Superior temporal gyrus (tissue), 1 donor: ENCODE data around the gene CCDC188.

ENCODE experiments used
- DNase-seq: peaks from one replicate; pipeline ENCODE4 v3.0.0-alpha.2; 2016; ENCODE audit errors: extremely low spot score

The CCDC188 gene

DNA sequence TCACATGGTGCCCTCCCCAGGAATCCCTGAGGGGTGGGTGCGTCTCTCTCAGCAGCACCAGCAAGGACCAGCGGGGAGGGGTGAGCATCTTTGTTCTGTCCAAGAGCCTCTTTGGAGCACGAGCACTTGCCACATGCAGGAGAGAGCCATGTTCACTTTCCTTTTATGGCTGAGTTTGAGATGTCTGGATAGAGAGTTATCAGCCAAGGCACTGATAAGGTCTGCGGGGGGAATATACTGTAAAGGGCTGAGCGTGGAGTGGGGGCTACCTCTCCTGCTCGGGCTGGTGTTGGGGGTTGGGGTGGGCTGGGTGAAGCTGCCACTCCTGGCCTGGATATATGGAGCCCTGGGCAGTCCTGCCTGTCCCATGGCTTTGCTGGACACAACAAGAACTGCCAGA lies 34.9 kb upstream of the CCDC188 start:
- DNase-seq: no peak

DNA sequence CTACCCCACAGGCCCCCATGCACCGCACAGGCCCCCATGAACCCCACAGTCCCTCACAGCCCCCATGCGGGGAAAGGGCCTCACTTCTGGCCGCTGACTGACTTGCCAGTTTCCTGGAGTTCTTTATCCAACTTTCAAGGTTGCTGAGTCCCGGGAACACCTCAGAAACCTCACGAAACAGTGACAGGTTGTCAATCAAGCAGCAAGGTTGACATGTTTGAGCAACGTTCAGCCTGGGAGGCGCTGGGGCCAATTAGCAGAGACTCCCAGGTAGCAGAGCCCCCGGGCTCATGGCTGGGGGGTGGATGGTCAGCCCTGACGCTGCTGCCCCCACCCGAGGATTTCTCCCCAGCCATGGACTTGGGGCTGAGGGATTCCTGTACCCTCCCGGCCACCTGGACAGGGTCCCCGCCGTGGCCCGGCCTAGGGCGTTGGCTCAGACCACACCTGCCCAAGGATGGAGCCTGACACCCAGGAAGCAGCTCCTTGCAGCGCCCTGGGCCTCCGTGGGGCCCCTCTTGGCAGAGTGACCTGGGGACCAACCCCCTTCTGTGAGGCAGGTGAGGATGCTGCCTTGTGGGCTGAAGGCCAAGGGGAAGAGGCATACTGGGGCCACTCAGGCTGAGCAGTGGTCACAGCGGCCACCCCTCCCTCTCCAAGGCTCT lies 33.8 kb upstream of the CCDC188 start:
- no peak for DNase-seq

DNA sequence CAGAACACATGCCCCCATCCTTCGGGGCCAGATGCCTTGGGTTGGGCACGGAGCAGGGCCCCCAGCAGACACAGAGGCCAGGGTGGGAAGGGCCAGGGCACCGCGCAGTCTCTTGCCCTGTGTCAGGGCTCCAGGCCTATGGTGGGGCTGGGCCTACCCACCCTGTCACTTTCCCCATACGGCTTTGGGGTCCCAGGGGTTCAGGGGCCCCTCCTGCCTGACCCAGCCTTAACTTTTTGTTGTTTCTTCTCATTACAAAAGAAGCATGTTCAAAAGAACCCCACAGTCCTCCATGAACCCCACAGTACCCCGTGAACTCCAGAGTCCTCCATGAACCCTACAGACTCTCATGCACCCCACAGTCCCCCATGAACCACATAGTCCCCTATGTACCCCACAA lies 33.0 kb upstream of the CCDC188 start:
- DNase-seq: no peak

DNA sequence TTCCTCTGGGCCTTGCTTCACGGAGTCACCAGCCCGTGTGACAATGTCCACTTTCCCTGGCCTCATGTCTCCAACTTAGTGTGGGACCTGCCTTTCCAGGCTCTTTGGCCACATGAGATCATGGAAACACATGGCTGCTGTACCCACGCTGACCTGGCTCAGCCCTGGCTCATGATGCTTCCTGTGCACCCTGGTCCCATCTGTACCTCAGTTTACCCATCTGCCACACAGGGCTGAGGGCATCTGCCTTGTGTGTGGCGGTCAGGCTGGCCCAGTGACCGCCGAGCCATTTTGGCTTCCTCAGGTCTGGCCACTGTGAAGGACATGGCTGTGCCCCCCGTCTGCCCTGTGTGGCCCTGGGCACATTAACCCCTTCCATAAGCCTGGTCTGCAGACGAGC lies 32.2 kb upstream of the CCDC188 start:
- no peak for DNase-seq

DNA sequence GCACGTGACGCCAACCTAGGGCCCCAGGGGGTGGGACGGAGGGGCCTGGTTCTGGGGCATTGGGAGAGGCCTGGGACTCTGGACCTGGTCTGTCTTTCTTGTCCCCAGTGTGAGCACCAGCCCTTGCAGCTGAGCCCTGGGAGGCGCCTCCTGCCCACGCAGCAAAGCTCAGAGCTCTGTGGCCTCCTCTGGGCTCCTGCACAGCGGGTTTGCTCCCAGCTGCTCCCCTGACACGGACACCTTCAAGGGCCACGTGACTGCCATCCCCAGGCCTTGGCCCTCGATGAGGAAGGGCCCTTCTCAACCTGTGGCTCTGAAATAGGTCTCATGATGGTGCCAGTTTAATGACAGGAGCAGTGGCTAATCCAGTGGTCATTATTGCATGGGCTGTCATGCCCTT lies 31.5 kb upstream of the CCDC188 start:
- DNase-seq: no peak

DNA sequence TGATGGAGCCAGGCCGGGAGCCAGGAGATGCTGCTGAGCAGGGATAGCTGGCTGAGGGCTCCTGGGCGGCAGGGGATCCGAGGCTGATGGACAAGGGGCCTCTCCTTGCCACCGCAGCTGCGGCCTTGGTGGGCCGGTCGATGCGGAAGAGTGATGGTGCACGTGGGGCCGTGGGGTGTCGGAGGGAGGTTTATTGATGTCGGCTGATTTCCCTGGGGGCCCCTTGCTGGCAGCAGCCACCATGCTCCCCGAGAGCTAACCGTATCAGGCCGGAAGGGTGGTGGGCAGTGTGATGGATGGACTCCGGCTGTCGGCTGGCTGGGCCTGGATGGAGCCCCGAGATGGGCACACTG lies 31.0 kb upstream of the CCDC188 start:
- no peak for DNase-seq

DNA sequence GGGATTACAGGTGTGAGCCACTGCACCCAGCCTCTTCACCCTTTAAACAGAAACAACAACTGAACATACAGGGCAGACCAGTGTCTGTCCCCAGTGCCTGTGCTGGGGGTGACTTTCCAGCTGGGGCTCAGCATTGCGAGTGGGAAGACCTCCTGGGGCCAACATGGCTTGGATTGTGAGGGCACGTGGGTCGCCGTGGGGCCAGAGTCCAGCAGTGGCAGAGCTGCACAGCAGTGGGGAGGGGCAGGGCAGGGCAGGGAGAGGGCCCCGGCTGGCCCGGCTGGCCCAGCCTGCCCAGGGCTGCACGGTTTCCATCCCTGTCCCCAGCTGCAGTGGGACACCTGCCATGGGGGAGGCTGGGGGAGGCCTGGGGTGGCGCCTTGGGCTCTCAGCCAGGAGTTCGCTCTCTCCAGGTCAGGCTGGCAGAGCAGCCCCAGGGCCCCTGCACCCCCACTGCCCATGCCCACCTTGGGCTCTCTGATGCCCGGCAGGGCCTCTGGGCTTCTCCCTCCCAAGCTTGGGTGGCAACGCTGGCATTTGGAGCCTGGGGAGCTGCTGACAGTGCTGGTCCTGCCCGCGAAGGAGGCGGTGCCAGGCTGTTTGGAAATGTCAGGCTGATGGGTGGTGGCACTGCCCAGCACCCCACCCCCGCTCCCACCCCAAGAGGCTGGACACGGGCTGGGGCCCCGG lies 30.5 kb upstream of the CCDC188 start:
- no peak for DNase-seq

DNA sequence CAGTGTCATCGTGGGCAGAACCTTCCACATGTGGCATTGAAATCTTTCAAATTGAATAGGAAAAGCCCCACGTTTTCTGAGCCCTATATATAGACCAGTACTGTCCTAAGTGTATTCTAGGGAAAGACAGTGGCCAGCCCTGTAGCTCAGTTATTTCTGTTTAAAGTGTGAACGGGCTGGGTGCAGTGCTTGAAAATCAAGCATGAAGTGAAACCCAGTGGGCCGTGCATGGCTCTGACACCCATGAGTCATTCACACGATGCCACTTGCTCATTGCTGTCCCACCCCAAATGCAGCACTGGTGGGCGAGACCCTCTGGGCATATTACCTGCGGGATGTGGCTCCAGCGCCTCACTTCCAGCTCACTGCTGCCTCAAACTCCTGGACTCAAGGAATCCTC lies 29.8 kb upstream of the CCDC188 start:
- DNase-seq: no peak

DNA sequence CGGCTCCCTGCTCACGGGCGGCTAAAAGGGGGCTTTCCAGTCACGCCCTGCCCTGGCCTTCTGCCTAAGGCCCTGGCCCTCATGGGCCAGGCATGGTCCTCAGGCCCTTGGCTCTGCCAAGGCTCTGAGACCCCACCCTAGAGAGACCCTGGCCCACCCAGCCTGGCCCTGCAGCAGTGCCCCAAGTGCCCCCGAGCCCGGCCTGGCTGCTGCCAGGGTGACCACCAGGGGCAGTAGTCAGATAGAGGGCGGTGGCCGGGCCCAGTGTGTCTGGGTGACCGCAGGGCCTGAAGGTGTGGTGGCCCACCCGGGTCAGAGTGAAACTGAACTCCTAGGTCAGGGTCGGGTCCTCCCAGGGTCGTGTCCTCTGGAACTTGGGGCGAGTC lies 29.4 kb upstream of the CCDC188 start:
- no peak for DNase-seq

DNA sequence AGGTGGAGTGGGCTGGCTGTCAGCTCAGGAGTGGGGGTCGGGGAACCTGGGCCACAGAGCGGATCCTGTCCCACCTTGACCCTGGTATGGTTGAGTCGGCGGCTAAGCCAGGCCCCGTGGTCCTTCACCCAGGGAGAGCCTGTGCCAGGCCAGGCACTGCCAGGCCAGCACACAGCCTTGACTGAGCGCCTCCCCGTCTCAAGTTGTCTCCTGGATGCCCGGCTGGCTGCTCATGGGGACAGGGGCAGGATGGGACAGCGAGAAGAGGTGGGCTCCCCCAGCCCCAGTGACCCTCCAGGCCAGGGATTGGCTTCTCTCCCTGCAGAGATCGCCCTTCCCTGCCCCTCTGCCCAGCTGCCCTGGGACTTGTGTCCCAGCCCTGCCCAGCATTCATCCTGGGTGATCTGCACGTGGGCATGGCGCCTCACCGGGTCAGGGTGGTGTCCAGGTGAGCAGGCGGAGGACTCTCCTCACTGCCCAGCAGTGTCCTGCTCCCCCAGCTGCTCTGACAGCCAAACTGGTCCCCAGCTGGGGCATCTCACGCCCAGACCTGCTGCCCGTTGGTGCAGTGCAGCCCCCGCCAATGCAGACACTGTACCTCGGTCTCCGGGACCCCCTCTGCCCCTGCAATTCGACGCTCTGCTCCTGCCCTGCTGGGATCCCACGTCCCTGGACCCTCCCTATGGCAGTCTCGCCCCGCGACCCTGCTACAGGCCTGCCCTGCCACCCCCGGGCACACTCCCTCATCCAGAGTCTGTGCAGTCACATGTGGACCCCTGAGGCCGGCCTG lies 28.8 kb upstream of the CCDC188 start:
- no peak for DNase-seq

DNA sequence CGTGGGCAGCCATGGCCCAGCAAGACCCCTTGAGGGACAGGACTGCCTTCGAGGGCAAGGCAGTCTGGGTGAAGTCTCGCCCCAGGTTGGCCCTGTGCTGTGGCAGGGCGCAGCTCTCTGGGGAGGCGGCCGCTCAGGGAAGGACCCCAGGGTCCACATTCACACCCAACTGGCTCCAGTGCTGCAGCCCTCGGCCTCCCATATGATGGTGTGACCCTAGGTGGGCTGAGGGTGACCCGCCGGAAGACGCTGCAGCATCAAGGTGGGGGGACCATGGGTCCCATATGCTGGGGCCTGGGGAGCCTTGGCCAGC lies 28.0 kb upstream of the CCDC188 start:
- DNase-seq: no peak

DNA sequence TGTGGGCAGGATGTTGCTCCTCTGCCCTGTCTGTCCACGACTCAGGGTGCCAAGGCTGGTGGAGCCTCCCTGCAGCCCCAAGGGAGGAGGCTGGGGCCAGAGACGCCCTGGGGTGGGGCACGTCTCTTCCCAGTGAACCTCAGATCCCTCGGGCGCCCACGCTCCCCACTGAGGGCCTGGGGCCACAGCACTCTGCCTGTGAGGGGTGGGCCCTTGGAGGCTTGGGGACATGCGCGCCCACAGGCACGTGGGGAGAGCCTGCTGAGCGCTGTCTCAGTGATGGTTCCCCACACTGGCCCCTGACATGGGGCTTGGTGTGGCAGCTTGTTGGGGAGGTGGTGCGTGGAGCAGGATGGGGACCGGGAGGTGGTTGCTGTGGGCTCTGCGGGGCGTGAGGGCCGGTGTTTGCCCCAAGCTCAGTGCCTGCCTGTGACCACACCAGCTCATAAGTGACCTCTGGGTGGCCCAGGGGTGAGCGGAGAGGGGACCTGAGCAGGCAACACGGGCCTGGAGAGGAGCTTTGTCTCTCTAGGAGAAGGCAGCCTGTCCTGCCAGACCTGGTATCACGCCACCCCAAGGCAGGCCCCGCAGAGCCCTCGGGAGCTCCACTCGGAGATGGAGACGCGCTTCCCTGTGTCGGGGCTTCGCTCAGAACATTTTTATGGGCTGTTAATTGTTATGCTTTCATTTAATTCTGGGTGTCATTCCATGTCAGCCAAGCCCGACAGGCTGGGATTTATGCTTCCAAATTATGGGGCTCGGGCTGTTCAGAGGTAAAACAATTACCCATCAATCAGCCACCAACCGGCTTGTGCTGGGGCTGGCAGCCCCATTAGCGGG lies 27.4 kb upstream of the CCDC188 start:
- DNase-seq: no peak

DNA sequence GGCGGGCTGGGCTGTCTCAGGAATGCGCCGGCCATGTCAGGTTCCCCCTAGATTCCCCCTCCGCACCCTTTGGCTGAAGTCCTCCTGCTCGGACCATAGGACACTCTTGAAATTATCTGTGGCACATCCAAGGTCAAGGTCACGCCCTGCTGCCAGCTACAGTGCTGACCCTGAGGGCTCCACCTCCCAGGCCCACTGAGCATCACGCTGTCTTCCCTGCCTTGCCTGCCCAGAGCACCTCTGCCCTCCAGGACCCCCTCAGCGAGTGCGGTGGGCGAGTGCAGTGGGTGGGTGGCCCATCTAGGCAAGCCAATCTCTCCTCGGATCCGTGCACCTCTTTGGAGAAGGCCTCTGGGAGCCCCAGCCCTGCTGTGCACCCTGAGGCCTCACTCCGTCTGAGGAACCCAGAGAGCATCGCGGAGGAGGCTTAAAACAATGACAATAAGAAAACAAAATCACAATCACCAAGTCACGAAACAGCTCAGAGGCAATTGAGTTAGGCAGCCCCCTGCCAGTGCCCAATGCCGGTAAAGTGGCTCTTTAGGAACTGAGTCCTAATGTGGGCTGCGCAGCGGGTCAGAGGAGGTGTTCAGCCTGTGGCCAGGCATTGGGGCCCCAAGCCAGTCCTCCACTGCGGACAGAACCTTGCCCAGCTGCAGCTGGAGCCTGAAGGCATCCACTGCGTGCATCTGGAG lies 26.5 kb upstream of the CCDC188 start:
- no peak for DNase-seq

DNA sequence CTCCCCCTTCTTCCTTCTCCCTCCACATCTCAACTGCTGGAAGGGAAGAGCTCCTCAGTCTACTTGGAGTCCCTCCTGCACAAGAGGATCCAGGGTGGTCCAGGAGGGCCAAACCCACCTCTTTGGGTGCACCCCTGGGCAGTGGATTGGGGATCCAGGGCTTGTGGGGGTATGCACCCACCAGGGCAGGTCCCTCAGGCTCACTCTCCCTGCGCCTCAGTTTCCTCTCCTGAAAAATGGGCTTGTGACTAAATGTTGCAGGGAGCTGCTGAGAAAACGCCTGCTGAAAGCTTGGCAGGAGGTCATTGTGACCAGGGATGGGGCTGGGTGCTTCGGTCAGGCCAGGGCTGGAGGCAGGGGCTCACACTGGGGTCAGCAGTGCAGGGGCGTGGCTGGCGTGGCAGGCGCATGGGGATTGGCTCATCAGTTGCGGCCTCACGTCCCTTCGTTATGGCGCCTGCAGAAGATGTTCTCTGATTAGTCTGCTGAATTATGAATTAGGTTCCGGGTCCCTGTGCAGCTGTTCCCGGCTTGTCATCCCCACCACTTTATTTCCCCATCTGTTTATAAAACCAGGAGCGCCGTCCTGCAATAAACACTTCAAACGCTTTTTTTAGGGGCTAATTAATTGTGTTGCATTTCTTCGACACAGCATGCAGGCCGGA lies 25.7 kb upstream of the CCDC188 start:
- DNase-seq: no peak

DNA sequence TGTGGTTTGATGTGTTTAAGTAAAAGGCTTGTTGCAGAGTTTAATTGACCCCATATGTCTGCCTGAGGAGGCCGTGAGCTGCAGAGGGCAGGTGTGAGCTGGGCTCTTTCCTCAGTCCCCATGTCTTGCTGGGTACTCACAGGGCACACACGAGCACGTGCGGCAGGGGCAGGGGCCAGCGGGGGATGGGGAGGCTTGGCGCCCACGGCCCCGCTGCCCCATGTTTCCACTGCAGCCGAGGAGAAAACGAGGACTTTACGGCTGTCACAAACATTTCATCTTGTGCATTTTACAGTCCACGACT lies 24.7 kb upstream of the CCDC188 start:
- no peak for DNase-seq

DNA sequence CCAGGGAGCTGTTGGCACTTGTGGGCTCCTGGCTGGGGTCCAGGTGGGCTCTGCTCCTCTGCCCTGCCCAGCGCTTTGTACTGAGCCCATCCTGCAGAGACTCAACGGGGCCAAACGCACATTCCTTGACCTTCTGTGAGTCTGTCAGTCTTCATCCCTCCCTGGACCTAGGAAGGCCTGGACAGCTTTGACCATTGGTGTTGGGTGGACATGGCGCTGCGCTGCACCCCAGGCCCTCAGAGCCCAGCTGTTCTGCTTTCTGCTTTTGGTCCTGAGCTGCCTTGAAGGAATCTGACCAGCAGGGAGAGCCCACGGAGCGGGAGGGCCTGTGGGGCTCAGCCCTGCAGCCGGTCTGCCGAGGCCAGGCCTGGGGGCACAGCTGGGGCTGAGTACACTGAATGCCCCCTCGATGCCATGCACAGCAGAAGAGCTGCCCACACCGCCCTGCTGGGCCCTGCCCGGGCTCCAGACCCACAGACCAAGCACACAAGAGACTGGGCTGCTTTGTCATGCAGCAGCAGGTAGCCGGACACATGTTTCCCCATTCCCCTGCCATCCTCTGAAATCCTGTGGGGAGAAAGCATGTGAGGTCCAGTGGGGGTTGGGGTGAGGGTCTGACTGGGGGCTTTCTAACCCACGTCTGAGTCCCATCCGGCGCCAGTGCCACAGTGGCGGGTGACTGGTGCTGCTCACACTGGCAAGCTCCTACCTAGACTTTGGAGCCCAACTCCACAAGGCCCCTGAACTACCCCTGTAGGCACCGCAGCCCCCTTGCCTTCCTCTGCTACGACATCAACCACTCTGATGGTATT lies 24.1 kb upstream of the CCDC188 start:
- no peak for DNase-seq

DNA sequence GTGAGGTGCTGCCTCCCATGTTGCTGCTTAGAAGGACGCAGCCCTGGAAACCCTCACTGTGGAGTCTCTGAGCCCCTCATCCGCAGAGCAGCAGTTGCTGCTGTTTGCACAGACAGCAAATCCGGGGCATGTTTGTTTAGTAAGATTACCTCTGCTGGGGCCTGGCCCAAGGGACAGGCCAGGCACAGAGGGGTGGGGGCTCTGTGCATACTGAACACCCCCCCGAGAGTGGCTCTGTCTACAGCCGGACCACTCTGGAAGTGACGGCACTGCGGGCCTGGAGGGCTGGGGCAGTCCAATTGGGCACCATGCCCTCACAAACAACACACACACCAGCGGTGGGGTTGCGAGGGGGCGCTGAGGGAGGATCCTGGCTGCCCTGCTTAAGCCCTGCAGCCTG lies 22.9 kb upstream of the CCDC188 start:
- no peak for DNase-seq

DNA sequence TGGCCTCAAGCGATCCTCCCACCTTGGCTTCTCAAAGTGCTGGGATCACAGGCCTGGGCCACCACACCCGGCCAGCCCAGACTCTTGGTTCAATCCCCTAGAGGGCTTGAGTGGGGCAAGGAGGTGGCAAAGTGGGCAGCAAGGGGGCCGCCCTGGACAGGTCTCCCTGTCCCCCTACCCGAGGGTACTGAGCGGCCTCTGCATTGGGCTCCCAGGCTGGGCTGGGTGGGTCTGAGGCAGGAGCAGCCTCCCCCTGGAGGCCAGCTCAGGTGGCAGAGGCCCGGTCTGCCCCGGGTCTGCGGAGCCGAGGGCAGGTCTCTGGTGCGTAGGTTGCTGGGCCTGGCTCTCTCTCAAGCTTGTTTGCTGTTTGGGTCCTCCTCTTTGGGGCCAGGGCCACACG lies 22.4 kb upstream of the CCDC188 start:
- no peak for DNase-seq

DNA sequence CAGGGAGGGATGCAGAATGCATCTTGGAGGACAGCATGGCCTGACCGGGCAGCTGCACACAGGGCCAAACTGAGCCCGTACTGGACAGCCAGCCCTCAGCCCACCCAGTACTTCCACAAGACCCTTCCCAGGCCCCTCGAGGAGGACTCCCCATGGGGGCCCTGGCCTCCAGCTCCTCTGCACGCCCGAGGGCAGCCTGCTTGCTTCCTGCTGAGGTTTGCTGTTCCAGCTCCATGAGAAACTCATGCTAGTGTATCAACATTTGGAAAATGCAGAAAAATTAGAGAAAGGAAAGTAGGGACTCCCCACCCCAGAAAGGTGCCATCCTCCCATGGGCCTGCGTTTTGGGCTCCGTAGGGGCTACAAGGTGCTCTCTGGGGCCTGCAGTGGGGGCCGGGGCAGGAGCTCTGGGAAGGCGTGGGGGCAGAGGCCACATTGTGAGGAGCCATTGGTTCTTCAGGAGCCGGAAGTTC lies 21.3 kb upstream of the CCDC188 start:
- DNase-seq: no peak
